CD4-positive, alpha-beta T cell treated with Interferon alpha-2 for 1 hour (primary cell): ENCODE measurements around the gene LMOD2.

Experiments used
- DNase-seq, 2 donors: peaks; one replicate each; pipeline ENCODE4 v3.0.0-alpha.2; 2020 to 2022

The LMOD2 gene

DNA sequence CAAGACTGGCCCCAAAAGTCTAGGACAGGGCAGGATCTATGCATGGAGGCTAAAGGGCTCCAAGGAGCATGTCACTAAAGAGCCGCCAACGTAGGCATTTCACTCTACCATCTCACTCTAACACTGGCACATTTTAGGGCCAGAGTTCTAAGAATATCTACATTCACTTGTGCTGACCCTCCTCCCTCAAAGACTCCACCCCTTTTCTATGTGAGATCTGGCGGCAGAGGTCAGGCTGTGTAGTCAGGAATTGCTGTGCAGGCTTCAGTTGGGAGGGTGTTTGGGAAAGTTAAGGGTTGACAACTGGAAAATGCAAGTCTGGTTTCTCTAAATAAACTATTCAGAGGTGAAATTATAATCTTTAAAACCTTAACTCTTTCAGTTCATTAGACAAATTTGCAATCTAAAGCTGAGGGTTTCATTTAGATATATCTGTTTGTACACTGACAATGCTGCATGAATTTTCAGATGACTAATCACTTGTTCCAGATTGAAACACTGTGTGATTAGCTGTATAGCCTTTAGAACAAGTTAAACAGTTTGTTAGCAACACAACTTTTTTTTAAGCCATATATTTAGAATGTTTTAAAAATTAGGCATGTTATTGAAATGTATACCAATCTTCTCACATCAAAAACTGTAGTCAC is 18.2 kb downstream of the LMOD2 start:
- no peak for DNase-seq

DNA sequence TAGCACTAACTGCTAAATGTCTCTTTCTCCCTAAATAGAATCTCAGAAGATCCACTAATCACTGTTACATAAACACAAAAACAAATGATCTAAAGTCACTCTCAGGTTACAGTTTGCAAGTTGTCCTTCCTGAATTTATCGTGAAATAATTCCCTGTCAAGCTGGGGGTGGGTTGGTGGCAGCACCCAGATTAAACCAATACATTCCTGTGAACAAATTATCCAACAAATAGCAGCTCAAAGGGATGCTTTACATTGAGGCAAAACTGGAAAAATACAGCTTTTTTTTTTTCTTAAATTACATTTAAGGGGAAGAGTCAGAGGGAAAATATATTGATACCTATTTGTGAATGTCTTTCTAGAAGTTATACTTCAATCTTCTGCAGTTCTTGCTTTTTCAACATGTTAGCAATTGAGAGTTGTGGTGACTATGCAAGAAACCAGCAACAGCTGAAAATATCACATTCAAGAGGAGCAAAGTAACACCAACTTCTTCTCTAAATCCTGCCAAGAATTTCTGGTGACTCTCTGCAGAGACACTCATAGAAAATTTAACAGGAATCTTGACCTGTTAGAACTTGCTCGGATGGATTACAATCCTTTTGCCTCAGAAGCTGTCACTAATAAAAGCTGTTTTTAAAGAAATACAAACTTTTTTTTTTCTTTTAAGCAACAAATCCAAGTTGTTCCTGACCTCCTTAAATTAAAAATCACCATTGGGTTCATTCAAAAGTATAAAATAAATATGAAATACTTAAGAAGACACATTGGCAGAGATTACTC is 18.9 kb downstream of the LMOD2 start:
- no peak for DNase-seq

DNA sequence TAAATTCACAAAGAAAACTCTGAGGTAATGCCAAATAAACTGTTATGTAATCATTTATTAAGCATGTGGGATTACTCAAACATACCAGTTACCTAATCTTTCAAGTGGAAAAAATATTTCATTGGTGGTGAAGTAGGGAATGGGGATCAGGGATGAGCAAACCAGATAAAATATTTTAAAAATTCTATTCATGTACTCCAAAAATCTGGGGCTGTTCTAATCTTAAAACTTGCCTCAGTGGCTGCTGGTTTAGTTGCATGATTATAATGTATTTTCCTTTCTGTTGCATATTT is 19.5 kb downstream of the LMOD2 start:
- DNase-seq, result no peak

DNA sequence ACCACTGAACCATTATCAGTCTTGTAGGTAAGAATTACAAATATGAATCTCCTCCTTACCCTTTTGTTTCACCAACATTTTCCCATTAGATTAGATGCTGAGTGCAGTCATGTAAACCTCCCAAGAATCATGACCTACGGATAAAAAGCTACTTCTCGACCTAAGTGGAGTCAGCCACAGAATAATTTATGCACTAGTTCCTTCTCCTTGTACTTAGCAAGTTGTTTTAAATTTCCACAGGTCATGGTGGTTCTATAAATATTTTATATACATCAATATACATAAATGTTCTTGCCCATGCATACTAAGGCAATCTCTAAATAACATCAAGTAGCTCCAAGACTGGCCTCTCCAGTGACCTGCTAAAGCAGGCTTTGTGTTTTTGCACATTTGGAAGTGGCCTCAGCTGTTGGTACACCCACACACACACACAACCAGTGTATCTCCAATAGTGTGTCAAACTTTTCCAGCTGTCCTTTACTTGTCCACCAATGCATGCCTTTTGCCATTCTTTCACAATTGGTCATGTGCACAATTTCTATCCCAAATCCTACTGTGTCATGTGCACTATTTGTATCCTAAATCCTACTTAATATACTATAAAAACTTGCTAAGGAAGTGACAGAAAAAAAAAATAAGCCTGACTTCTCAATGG is 21.5 kb downstream of the LMOD2 start:
- DNase-seq, result no peak

DNA sequence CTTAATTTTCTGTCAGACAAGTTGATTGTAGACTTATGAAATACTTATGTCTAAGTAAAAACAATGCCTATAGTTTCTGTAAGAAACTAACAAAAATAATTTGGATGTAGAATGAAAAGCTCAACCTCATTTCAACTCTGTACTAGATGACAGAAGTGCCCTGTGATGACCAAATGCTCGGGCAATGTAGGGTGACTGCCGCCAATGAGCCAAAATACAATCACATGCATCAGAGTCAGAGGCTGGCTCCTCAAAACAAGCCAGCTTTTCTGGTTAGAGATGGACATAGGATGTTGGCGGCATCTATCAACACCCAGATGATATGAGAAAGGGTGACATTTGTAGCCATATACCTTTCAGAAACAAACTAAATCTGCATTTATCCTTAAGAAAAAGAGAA is 23.9 kb downstream of the LMOD2 start:
- no peak for DNase-seq

DNA sequence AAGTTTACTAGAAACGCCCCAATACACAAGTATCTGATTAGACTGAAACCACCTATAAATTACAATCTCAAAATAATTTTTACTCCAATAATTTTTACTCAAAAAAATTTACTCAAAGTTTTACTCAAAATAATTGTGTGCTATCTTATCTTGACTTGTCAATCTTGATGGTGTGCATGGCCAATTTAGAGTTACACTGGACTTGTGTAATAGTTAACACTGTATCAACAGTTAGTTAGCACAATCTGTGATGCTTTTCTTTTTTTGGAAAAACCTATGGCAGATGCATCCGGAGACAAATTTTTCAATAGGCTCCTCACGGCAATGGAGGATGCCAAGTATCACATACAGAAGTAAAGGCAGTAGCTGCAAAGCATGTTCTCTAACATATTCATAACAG is 24.9 kb downstream of the LMOD2 start:
- DNase-seq, result no peak

DNA sequence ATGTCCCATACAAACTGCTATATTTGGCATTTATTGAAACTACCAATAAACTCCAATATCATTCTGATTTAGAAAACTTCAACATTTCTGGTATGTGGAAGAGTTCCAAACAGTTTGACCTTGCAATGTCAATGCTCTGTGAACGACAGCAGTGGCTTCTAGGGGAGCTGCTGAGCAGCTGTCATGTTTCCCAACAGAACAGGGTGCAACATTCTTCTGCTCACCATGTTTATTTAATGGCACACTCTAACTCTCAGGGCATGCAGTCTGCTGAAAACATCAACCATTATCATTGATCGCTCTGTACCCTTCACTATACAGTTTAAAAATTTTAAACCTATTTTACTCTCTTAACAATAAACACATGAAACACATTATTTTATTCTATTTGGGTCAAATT is 25.9 kb downstream of the LMOD2 start:
- DNase-seq, result no peak

DNA sequence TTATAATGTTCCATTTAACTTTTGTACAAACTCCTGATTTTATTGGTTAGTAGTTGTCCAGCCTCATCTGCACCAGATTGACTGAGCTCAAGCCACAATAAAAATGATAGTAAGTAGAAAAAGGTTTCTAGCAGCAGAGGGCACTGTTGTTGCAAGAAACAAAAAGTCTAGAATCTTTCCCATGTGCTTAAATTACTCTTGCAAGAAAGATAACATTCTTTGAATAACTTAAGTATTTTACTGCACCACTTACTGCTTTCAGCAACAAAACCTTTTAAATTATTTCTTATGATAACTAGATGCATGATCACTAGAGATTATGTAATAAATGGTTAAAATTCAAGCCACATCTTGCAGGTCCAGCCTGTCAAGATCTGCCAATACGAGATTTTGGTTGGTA is 27.0 kb downstream of the LMOD2 start:
- peak in 1 of 2 donors; percentile 56 for DNase-seq

DNA sequence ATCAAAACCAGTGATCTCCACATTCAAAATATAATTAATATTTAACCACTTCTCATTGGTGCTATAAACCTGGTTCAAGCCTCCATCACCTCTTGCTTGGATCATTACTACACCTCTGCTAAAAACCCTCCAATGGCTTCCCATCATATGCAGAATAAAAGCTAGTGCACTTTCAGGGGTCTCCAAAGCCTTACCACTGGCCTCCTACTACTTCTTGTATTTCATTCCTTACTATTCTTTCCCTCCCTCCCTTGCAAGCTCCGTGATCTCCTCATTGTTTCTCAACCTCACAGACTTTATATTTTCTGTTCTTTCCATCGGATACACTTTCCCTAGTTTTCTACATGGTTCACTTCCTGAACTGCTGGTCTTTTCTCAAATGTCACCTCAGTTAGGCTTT is 31.5 kb downstream of the LMOD2 start:
- no peak for DNase-seq

DNA sequence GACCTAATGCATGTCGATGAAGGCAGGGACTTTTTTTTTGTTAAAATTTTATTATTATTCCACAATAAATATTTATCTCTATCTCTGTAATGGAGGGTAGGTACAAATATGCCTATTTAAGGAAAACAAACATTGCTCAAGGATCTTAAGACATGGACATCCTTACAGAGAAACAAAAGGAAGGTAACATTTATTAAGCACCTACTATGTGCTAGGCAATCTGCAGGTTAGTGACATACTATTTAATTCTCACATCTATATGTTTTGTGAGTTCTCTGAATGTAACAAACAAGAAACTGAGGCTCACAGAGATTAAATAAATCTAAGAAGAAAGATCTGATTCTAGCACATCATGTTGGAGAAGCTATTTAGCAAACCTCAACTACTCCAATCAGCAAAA is 32.1 kb downstream of the LMOD2 start:
- DNase-seq, result no peak

DNA sequence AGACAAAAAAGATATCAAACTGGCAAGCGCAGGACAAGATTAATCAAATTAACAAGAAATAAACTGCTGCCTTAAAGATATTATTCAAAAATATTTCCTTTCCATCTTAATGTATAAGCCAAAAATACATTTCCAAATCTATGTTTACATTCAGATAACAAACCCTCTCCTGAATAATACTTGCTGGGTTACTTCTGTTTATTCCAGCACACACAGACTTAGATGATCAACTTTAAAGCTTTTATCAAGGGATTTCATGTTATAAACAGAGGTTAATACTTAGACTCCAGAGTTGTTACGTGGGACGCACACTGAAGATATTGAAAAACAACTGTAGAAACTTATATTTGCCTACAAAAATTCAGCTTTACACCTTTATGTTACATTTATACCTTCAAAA is 33.6 kb downstream of the LMOD2 start:
- DNase-seq, result no peak

DNA sequence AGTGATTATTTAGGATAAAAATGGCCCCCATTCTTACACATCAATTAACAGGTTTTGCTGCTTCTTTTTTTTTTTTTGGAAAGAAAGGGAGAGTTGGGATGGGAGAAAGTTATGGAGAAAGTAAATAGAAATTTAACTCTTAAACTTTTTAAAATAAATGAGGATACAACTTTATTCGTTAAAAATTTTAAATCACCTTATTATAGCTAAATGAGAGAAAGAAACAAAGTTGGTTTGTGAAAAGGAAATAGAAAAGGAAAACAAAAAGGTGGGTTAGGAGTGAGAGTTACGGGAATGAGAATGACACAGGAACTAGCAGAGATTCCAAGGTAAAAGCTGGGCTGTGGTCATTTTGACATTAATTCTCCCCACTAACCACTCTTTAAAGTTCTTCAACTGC is 34.9 kb downstream of the LMOD2 start:
- no peak for DNase-seq

DNA sequence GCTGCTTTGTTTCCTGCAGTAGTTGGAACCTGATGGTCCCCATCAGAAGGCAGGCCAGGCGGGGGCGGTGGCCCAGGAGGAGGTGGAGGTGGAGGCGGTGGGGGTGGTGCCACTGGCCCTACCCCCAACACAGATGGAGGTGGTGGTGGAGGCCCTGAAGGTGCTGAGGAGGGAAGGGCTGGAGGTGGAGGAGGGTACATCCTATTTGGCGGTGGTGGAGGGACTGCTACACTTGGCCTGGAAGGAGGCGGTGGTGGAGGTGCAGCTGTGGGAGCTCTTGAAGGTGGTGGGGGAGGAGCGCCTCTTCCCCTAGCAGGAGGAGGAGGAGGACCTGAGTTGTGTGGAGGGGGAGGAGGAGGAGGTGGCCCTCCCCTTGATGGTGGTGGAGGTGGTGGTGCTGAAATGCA is 36.8 kb downstream of the LMOD2 start:
- no peak for DNase-seq

DNA sequence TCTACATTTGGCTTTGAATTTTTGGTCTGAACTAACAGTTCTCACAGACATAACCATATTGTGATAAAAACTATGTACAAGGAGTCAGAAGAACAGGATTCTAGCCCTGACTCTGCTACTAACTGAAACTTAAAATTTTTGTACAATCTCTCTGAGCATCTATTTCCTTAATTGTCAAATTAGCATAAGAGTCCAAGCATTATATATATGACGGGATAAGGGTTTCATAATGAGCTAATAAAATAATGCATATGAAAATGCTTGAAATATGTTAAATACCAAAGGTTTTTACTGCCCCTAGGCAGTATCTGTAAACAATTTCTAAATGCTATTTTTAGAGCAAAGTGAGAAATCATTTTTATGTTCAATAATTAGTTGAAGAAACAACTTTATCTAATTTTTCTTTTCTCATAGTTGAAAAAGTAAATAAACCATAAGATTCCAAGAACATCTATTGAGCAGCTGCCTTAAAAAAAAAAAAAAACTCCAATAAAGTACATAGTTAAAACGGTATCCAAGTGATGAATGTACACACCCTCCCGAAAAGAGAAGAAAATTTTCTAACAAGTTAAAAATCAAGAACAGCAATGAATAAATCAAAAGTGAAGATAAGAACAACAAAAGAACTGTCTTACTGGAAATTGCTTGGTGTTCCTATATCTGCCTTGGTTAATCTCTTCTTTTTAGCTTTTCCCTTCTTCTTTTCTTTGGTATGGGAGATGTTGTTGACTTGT is 40.4 kb downstream of the LMOD2 start:
- DNase-seq, result no peak

DNA sequence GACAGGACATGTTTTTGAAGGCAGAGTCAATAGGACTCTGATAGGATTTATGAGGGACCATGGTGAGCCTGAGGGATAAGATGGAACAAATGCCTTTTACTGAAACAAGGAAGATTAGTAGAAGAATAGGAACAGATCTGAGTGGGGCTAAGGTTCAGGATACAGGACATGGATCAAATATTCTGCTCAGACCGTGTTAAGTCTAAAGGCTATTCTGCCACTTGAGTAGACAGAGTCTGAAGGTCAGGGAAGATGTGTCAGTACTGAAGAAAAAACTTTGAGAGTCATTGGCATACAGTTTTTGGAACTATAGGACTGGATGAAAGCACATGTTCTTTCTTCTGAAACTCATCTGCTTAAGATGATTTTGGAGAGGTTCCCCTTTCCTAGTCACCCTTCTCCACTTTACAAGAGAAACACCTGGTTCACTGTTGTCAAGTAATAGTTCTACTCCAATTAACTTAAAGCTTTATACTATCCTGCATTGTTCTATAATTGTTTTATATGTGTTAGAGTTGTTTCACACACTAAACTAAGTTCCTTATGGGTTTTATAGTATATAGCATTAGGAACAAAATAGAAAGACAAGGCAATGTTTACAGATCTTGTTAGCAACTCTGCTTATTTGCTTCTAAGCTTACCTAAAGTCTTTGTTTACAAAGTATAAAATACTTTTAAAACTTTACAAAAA is 49.7 kb downstream of the LMOD2 start:
- DNase-seq, result no peak

DNA sequence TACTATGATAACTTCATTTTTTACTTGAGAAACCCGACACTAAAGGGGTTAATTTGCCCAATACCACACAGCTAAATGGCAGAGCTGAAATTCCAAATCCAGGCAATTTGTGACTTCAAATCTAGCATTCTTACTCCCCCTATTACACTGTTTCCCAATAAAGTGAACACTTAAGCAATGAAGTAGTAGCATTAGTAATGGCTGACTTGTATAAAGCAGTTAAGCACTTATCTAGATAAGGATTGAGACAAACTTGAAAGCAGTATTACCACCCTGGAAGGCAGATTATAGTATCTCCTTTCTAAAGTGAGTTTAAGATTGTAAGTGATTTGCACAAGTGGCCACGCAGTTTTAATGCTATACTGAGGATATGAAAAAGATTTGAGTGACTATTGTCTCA is 53.9 kb downstream of the LMOD2 start:
- DNase-seq, result no peak

DNA sequence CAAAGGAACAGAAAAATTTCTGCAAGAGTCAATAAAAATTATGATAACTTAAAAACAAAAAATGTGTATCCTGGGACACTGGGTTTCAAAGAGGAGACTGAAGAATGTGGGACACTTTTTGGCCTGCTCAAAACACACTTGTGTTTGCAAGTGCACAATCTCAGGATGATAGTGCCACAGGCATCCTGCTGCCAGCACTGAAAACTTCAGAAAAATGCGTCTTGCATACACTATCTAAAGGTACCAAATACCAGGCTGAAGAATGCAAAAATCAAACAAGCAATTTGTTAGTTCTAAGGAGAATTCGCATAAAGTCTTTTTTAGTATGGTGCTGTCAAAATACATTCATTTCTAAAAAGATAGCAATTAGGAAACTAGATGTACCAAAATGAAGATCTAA is 55.0 kb downstream of the LMOD2 start:
- DNase-seq, result no peak

DNA sequence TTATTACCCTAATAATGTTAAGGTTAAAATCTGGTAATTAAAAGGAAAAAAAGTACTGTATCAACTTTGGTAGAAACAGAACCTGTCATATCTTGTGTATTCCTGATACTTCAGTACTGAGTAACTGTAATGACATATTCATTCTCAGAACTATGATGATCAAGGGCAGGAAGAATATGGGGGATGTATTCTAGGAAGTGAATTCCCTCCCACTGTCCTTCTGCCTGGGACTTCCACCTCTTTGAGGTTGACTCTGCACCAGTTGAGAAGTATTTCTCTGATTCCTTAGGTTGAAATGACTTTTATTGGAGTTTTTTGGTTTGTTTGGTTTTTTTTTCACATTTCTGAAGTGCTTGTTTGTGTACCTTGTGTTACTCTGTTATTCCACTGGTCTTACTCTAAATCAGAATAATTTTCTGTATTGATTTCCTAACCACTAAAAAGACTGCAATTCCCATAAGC is 56.2 kb downstream of the LMOD2 start:
- peak in 1 of 2 donors; percentile 12 for DNase-seq

DNA sequence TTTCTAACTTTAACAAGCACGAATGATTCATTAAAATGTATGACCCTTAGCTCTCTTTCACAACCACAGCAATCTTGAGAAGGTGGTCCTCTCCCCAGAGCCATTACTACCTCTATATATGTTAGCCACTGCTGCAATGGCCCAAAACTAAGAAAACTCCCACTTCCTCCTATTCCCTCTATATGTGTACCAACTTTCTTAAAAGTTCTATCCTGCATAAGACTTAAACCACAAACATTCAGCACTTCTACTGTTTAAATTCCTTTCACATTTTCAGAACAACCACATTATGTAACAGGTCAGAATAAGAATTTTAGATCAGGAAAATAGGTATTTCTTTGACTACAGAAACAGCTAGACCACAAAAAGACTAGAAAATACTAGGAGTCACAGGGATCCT is 57.0 kb downstream of the LMOD2 start:
- DNase-seq, result no peak
